Spinal cord (tissue), 10 donors: Measurements from ENCODE around the gene TCF12. TPM values are rescaled to one million over a fixed set of nuclear protein-coding genes. Genes with fewer than 3 reads are reported as not detected.

ENCODE experiments used
- DNase-seq, 6 donors: peaks; one replicate each; pipeline versions ENCODE4 v3.0.0 to v3.0.0-alpha.2; 2013 to 2015; ENCODE audit warnings: low spot score in 6 of 6, low read depth in 4 of 6
- H3K27ac ChIP-seq: one replicate; pipeline ENCODE4 v1.5.1; 2013; ENCODE audit warnings: low read depth, low read length, control low read depth
- H3K27me3 ChIP-seq: one replicate; pipeline ENCODE4 v1.6.1; 2013; ENCODE audit warnings: low read length; ENCODE audit not compliant: control insufficient read depth, insufficient read depth
- H3K36me3 ChIP-seq: one replicate; pipeline ENCODE4 v1.6.1; 2013; ENCODE audit warnings: low read length; ENCODE audit not compliant: control insufficient read depth, insufficient read depth
- H3K4me1 ChIP-seq: one replicate; pipeline ENCODE4 v1.6.1; 2013; ENCODE audit warnings: low read length; ENCODE audit not compliant: control insufficient read depth, insufficient read depth
- H3K4me3 ChIP-seq: one replicate; pipeline ENCODE4 v1.5.1; 2013; ENCODE audit warnings: low read depth, low read length, control low read depth
- H3K9me3 ChIP-seq: one replicate; pipeline ENCODE4 v1.6.1; 2013; ENCODE audit warnings: low read length; ENCODE audit not compliant: control insufficient read depth, insufficient read depth
- WGBS: methylation state at CpG from one replicate; pipeline ENCODE4 v1.1.5; 2013; ENCODE audit warnings: missing lambda C conversion rate; ENCODE audit not compliant: insufficient coverage; 5-methylcytosine and 5-hydroxymethylcytosine counted together
- polyA plus RNA-seq, 2 donors: library from polyadenylated mRNA; unstranded; fragments of 120-200 nt; gene quantifications; one replicate each; pipeline ENCODE4 v1.2.1, GENCODE V29; 2013; ENCODE audit not compliant: insufficient read length in 2 of 2
- total RNA-seq, 2 donors: library from RNA; depleted of rRNA in 1 of 2; stranded (reverse); fragments of 120-200 nt in 1 of 2; fragments of >200 nt in 1 of 2; gene quantifications; one replicate each; pipeline versions ENCODE4 v1.2.3 to v1.2.4, GENCODE V29; 2013 to 2014
- donor health status: healthy.

The TCF12 gene
- total and polyA plus RNA-seq, 4 donors = 88.8 to 183 (median 135) TPM

GRCh38 chr15:57171426-57171825 is 253.0 kb downstream of the TCF12 start:
- Histone ChIP-seq H3K9me3 (no peaks in the 10 kb centered on the region), H3K4me3 (no peak overlapping the region), H3K36me3 (no peaks in the 10 kb centered on the region), H3K4me1 (no peaks in the 10 kb centered on the region), H3K27me3 (no peaks in the 10 kb centered on the region), H3K27ac (no peak overlapping the region)
- DNase-seq = peak in 1 of 6 donors; percentile 78
- no CpG with 5 or more reads among the region's 1 CpG for WGBS

- H3K27me3 ChIP-seq = no peaks in the 10 kb centered on the region
- no peaks in the 10 kb centered on the region for H3K9me3 ChIP-seq
- no peaks in the 10 kb centered on the region for H3K4me1 ChIP-seq
- WGBS = 95% methylated on average over 3 of the region's 3 CpGs
- no peak overlapping the region for H3K27ac ChIP-seq
- H3K4me3 ChIP-seq = no peak overlapping the region
- peaks cover 3% of the 10 kb centered on the region for H3K36me3 ChIP-seq
- no peak for DNase-seq
These were observed 254.5 kb downstream of the TCF12 start for GRCh38 chr15:57172925-57173324.

DNA sequence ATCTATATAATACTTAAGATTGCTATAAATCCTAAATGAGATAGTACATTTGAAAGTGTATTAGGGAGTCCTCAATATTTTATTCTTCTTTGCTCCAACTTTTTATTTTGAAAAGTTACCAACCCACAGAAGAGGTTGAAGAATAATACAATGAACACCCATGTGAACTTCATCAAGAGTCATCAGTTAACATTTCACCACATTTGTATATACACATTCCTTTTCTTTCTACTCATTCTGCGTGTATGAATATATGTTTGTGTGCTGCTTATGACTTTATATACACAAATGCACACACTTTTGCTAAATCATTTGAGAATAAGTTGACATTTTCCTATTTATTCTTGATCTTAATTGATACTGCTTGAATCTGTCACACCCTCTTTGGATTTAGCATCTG is 264.6 kb downstream of the TCF12 start:
- no peaks in the 10 kb centered on the region for H3K36me3 ChIP-seq
- no peaks in the 10 kb centered on the region for H3K27me3 ChIP-seq
- H3K4me1 ChIP-seq = no peaks in the 10 kb centered on the region
- H3K27ac ChIP-seq = no peak overlapping the region
- no CpG with 5 or more reads among the region's 1 CpG for WGBS
- H3K4me3 ChIP-seq = no peak overlapping the region
- H3K9me3 ChIP-seq = peaks cover 2% of the 10 kb centered on the region
- DNase-seq = no peak

GRCh38 chr15:57183614-57184344 is 265.3 kb downstream of the TCF12 start:
- Histone ChIP-seq H3K27me3 (no peaks in the 10 kb centered on the region), H3K9me3 (peaks cover 2% of the 10 kb centered on the region), H3K36me3 (no peaks in the 10 kb centered on the region), H3K27ac (no peak overlapping the region), H3K4me3 (no peak overlapping the region), H3K4me1 (no peaks in the 10 kb centered on the region)
- DNase-seq = no peak
- WGBS = no CpG with 5 or more reads among the region's 5 CpGs

DNA sequence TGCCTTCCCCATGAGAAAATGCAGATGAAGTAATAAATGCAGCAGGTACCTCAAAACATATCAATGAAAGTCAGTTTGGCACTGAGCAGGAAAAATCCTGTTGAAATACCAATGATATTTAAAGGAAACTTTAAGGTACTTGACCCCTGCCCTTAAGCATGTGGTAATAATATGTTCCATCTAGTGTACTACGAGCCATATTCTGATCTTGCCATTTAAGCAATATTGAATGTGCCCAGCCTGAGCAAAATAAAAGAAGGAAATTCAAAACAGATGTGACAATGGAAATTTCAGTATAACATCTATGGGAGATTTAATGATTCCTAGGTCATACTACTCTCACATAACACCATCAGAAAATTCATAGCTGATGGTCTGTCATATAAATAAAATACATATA is 266.1 kb downstream of the TCF12 start:
- DNase-seq = no peak
- no CpG with 5 or more reads among the region's 1 CpG for WGBS
- no peak overlapping the region for H3K4me3 ChIP-seq
- H3K27ac ChIP-seq = no peak overlapping the region
- H3K4me1 ChIP-seq = no peaks in the 10 kb centered on the region
- H3K27me3 ChIP-seq = no peaks in the 10 kb centered on the region
- H3K9me3 ChIP-seq = peaks cover 2% of the 10 kb centered on the region
- H3K36me3 ChIP-seq = no peaks in the 10 kb centered on the region

DNA sequence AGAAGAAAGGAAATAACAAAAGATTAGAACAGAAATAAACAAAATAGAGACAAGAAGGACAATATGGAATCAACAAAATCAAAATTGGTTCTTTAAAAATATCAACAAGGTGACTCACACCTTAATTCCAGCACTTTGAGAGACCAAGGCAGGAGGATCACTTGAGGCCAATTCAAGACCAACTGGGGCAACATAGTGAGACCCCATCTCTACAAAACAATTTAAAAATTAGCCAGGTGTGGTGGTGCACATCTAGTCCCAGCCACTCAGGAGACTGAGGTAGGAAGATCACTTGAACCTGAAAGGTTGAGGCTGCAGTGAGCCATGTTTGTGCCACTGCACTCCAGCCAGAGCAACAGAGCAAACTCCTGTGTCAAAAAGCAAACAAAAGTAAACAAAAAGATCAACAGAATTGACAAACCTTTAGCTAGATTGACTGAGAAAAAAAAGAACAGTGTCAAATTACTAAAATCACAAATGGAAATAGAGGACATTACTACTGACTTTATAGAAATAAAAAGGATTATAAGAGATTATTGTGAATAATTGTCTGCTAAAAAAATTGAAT is 267.1 kb downstream of the TCF12 start:
- peaks cover 2% of the 10 kb centered on the region for H3K9me3 ChIP-seq
- H3K27me3 ChIP-seq = no peaks in the 10 kb centered on the region
- H3K27ac ChIP-seq = no peak overlapping the region
- H3K4me1 ChIP-seq = no peaks in the 10 kb centered on the region
- DNase-seq = no peak
- no peak overlapping the region for H3K4me3 ChIP-seq
- H3K36me3 ChIP-seq = no peaks in the 10 kb centered on the region

GRCh38 chr15:57189466-57189865 is 271.0 kb downstream of the TCF12 start:
- Histone ChIP-seq H3K27ac (no peak overlapping the region), H3K27me3 (no peaks in the 10 kb centered on the region), H3K9me3 (peaks cover 2% of the 10 kb centered on the region), H3K4me1 (no peaks in the 10 kb centered on the region), H3K36me3 (no peaks in the 10 kb centered on the region), H3K4me3 (no peak overlapping the region)
- no CpG with 5 or more reads among the region's 1 CpG for WGBS
- peak in 1 of 6 donors; percentile 20 for DNase-seq

- Histone ChIP-seq H3K27me3 (no peaks in the 10 kb centered on the region), H3K4me1 (no peaks in the 10 kb centered on the region), H3K9me3 (peaks cover 2% of the 10 kb centered on the region), H3K4me3 (no peak overlapping the region), H3K27ac (no peak overlapping the region), H3K36me3 (no peaks in the 10 kb centered on the region)
- DNase-seq = no peak
- no CpG with 5 or more reads among the region's 1 CpG for WGBS
These were observed 271.8 kb downstream of the TCF12 start for GRCh38 chr15:57190208-57190607.

GRCh38 chr15:57193161-57193560 is 274.7 kb downstream of the TCF12 start:
- no peak for DNase-seq
- no CpG with 5 or more reads among the region's 2 CpGs for WGBS
- H3K27me3 ChIP-seq = no peaks in the 10 kb centered on the region
- no peaks in the 10 kb centered on the region for H3K4me1 ChIP-seq
- no peaks in the 10 kb centered on the region for H3K36me3 ChIP-seq
- no peaks in the 10 kb centered on the region for H3K9me3 ChIP-seq
- no peak overlapping the region for H3K4me3 ChIP-seq
- no peak overlapping the region for H3K27ac ChIP-seq

DNA sequence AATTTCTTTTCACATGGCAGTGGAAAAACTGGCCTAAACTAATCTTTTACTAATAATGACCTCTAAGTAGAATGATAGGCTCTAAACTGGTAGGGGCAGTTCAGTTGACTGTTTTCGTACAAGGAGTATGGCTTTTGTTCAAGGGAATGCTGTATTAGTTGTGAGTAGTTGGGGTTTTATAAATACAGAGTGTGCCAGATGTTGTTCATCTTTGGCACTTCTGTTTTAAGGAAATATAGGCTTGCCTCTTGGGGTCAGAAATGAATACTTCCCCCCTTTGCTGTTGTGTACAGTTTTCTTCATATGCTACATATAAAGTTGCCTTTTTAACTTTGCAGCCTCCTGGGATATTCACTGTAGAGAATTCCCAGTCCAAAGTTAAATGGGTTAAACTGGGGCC is 276.9 kb downstream of the TCF12 start:
- Histone ChIP-seq H3K4me3 (no peak overlapping the region), H3K27me3 (no peaks in the 10 kb centered on the region), H3K4me1 (peaks cover 5% of the 10 kb centered on the region), H3K36me3 (no peaks in the 10 kb centered on the region), H3K9me3 (no peaks in the 10 kb centered on the region), H3K27ac (no peak overlapping the region)
- WGBS = 60% methylated on average over 1 of the region's 1 CpG
- DNase-seq = no peak
